BLaER1 (cell line): Measurements from ENCODE around the gene MSI2.
"Not testable (repeated sequence)": the region's sequence is repeated elsewhere in the genome, so short reads cannot be mapped to it uniquely, and the experiment has no call there.

ENCODE experiments used
- H3K27ac ChIP-seq: shearing (Covaris generic); formaldehyde crosslinking; 2 replicates; pipeline ENCODE4 v1.8.1; 2022
- H3K27me3 ChIP-seq: shearing (Covaris generic); formaldehyde crosslinking; 2 replicates; pipeline ENCODE4 v1.8.1; 2022
- H3K36me3 ChIP-seq: shearing (Covaris generic); formaldehyde crosslinking; 2 replicates; pipeline ENCODE4 v1.8.1; 2022
- H3K4me1 ChIP-seq: shearing (Covaris generic); formaldehyde crosslinking; 2 replicates; pipeline ENCODE4 v1.8.1; 2022
- H3K4me2 ChIP-seq: shearing (Covaris generic); formaldehyde crosslinking; 2 replicates; pipeline ENCODE4 v1.8.1; 2022
- H3K4me3 ChIP-seq: shearing (Covaris generic); formaldehyde crosslinking; 2 replicates; pipeline ENCODE4 v1.8.1; 2022
- H3K9ac ChIP-seq: shearing (Covaris generic); formaldehyde crosslinking; 2 replicates; pipeline ENCODE4 v1.8.1; 2022
- H3K9me3 ChIP-seq: shearing (Covaris generic); formaldehyde crosslinking; 2 replicates; pipeline ENCODE4 v1.8.1; 2022
- H4K20me1 ChIP-seq: shearing (Covaris generic); formaldehyde crosslinking; 2 replicates; pipeline ENCODE4 v1.8.1; 2022
- Cebpa-rat ChIP-seq: shearing (Covaris generic); IDR thresholded peaks from 2 replicates; pipeline ENCODE4 v1.8.1; 2022

The MSI2 gene

GRCh38 chr17:57295526-57296023, 39.3 kb downstream of the MSI2 start:
- Histone ChIP-seq H3K36me3 (peaks cover 98% of the 10 kb centered on the region), H3K9me3 (peaks cover 68% of the 10 kb centered on the region), H3K27ac (no peak overlapping the region), H3K4me1 (peaks cover 34% of the 10 kb centered on the region), H3K4me2 (no peak overlapping the region), H3K27me3 (no peaks in the 10 kb centered on the region), H4K20me1 (peaks cover 100% of the 10 kb centered on the region), H3K4me3 (no peak overlapping the region), H3K9ac (no peak overlapping the region)
- no peak for TF ChIP-seq Cebpa-rat

DNA sequence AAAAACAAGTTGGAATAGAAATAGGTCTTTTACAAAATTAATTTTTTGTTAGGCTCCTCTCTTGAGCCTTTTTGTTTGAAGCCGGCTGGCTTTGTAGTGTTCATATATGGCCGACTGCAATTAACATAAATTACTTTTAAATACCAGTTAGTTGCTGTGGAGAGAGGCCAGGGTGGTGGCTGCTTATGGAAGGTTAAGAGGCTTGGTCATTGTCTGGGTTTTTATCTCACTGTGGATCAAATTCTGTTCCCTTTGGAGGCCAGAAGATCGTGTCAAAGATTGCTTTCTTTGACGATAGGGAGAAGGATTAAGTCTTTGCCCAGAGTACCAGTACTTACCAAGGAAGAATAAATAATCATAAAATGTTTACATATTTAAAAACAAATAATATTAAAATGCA, 39.9 kb downstream of the MSI2 start:
- H4K20me1 ChIP-seq = peaks cover 100% of the 10 kb centered on the region
- no peak overlapping the region for H3K27ac ChIP-seq
- H3K36me3 ChIP-seq = peaks cover 98% of the 10 kb centered on the region
- no peak for TF ChIP-seq Cebpa-rat
- H3K4me2 ChIP-seq = no peak overlapping the region
- no peak overlapping the region for H3K4me3 ChIP-seq
- no peak overlapping the region for H3K9ac ChIP-seq
- peaks cover 68% of the 10 kb centered on the region for H3K9me3 ChIP-seq
- H3K4me1 ChIP-seq = peaks cover 29% of the 10 kb centered on the region
- H3K27me3 ChIP-seq = no peaks in the 10 kb centered on the region

DNA sequence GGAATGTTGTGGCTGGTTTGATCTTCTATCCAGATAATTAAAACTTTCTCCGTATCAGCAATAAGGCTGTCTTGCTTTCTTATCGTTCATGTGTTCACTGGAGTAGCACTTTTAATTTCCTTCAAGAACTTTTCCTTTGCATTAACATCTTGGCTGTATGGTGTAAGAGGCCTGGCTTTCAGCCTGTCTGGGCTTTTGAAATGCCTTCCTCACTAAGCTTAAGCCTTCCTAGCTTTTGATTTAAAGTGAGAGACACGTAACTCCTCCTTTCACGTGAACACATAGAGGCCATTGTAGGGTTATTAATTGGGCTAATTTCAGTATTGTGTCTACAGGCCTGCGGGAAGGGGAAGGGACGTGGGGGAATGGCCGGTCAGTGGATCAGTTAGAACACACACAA, 42.9 kb downstream of the MSI2 start:
- H3K36me3 ChIP-seq = peaks cover 99% of the 10 kb centered on the region

DNA sequence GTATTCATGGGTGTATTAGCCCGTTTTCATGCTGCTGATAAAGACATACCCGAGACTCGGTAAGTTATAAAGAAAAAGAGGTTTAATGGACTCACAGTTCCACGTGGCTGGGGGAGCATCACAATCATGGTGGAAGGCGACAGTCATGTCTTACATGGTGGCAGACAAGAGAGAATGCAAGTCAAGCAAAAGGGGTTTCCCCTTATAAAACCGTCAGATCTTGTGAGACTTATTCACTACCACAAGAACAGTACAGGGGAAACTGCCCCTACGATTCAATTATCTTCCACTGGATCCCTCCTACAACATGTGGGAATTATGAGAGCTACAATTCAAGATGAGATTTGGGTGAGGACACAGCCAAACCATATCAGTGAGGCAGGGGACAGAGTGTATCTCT, 44.3 kb downstream of the MSI2 start:
- Histone ChIP-seq H3K4me1 (peaks cover 35% of the 10 kb centered on the region), H4K20me1 (peaks cover 100% of the 10 kb centered on the region), H3K9me3 (peaks cover 44% of the 10 kb centered on the region), H3K36me3 (peaks cover 99% of the 10 kb centered on the region)
- not testable (repeated sequence) for H3K4me2 ChIP-seq, H3K4me3 ChIP-seq, H3K27me3 ChIP-seq, H3K9ac ChIP-seq, H3K27ac ChIP-seq

More for the DNA sequence above, 42.9 kb downstream of the MSI2 start:
- H3K9ac ChIP-seq = no peak overlapping the region
- no peak overlapping the region for H3K4me2 ChIP-seq
- no peak overlapping the region for H3K4me3 ChIP-seq
- H3K27me3 ChIP-seq = no peaks in the 10 kb centered on the region
- H3K4me1 ChIP-seq = peaks cover 24% of the 10 kb centered on the region
- H4K20me1 ChIP-seq = peaks cover 100% of the 10 kb centered on the region
- H3K9me3 ChIP-seq = peaks cover 59% of the 10 kb centered on the region
- no peak overlapping the region for H3K27ac ChIP-seq
- TF ChIP-seq Cebpa-rat = no peak

DNA sequence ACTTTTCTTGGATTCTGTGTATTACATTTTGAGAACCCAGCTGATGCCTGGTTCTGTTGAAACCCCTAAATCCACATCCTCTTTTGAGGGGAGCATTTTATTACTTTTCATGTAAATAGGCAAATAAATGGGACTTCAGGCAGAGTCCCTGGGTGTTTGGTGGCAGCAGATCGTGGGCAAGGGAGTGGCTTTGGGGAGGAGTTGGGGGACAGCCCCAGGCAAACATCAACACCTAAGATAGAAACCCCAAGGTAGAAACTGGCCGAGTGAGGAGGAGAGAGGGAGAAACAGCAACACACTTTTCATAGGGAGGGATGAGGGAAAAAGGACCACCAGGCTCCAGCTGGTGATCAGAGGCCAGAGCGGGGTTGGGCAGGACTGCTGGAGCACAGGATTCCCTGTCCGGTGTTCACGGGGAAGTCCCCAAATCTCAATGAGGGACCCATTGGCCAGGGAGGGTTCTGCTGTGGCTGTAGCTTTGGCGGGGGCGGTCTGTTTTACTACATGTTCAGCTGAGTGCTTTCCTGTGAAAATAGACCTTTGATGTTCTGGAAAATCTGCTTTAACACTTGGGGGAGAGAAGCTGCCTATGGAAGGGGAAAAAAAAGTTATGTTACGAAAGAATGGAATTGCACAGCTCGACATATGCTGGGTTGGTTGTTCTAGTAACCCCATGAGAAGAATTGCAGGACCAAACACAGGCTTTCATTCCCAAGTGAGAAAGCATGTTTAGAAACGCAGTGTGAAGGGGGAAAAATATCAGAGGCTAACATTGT, 46.6 kb downstream of the MSI2 start:
- Histone ChIP-seq H3K4me2 (0 out of 2 replicates have a peak overlapping the region, but pooled peaks have one; percentile 2), H3K36me3 (peaks cover 99% of the 10 kb centered on the region), H3K9me3 (peaks cover 22% of the 10 kb centered on the region), H3K9ac (0 out of 2 replicates have a peak overlapping the region, but pooled peaks have one; percentile 25), H3K4me3 (no peak overlapping the region), H3K27me3 (no peaks in the 10 kb centered on the region), H3K4me1 (peaks cover 57% of the 10 kb centered on the region), H4K20me1 (peaks cover 100% of the 10 kb centered on the region), H3K27ac (no peak overlapping the region)
- TF ChIP-seq Cebpa-rat = no peak

- no peaks in the 10 kb centered on the region for H3K9me3 ChIP-seq
- no peaks in the 10 kb centered on the region for H3K27me3 ChIP-seq
- 0 out of 2 replicates have a peak overlapping the region, but pooled peaks have one; percentile 26 for H3K9ac ChIP-seq
- peaks cover 81% of the 10 kb centered on the region for H3K4me1 ChIP-seq
- H3K36me3 ChIP-seq = peaks cover 99% of the 10 kb centered on the region
- TF ChIP-seq Cebpa-rat = no peak
- H3K4me3 ChIP-seq = no peak overlapping the region
- H3K27ac ChIP-seq = 0 out of 2 replicates have a peak overlapping the region, but pooled peaks have one; percentile 11
- H4K20me1 ChIP-seq = peaks cover 100% of the 10 kb centered on the region
- peak overlapping the region; percentile 41 for H3K4me2 ChIP-seq
Observed at GRCh38 chr17:57305144-57305728, 48.9 kb downstream of the MSI2 start.

- Histone ChIP-seq H3K4me2 (peak overlapping the region; percentile 41), H3K4me3 (no peak overlapping the region), H3K27me3 (no peaks in the 10 kb centered on the region), H4K20me1 (peaks cover 100% of the 10 kb centered on the region), H3K4me1 (peaks cover 88% of the 10 kb centered on the region), H3K27ac (0 out of 2 replicates have a peak overlapping the region, but pooled peaks have one; percentile 11), H3K36me3 (peaks cover 99% of the 10 kb centered on the region), H3K9ac (no peak overlapping the region), H3K9me3 (no peaks in the 10 kb centered on the region)
- no peak for TF ChIP-seq Cebpa-rat
Observed at GRCh38 chr17:57305908-57306504, 49.7 kb downstream of the MSI2 start.

DNA sequence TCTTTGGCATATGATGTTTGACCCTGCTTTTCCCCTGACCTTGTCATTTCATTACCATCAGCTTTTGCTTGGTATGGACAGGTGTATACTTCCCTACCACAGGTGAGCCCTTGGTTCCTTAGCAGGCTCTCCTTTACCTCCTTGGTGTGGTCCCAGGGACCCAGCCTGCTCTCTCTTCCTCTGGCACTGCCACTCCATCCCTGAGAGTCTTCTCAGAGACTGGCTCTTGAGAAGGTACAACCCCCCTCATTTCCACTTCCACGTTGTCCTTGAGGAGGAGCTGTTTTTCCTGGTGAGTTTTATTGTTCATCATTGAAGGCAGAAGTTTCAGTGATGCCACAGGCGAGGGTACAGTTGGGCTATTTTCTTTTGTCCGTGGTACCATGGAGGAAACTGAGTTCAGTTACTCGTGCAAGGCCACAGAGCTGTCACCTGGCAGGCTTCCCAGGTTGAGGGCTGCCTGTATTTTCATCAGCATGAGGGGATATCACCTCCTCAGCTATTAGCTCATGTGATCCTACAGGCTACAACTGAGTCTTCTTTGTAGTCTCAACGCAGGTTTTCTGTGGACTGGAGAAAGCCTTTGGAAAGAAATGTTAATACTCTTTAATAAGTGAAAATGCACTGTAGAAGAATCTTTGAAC, 52.3 kb downstream of the MSI2 start:
- peaks cover 86% of the 10 kb centered on the region for H3K4me1 ChIP-seq
- H3K9me3 ChIP-seq = no peaks in the 10 kb centered on the region
- no peak for TF ChIP-seq Cebpa-rat
- H3K27ac ChIP-seq = no peak overlapping the region; the same call in 1 of the 2 replicates
- H3K36me3 ChIP-seq = peaks cover 100% of the 10 kb centered on the region
- H3K4me2 ChIP-seq = peak overlapping the region; percentile 22; the same call in 1 of the 2 replicates
- H3K9ac ChIP-seq = no peak overlapping the region
- peaks cover 100% of the 10 kb centered on the region for H4K20me1 ChIP-seq
- no peaks in the 10 kb centered on the region for H3K27me3 ChIP-seq
- no peak overlapping the region for H3K4me3 ChIP-seq

- Histone ChIP-seq H3K27ac (no peak overlapping the region), H3K36me3 (peaks cover 100% of the 10 kb centered on the region), H3K9me3 (no peaks in the 10 kb centered on the region), H4K20me1 (peaks cover 100% of the 10 kb centered on the region), H3K4me1 (peaks cover 79% of the 10 kb centered on the region), H3K27me3 (no peaks in the 10 kb centered on the region), H3K4me3 (no peak overlapping the region), H3K4me2 (no peak overlapping the region), H3K9ac (no peak overlapping the region)
- TF ChIP-seq Cebpa-rat = no peak
Observed at GRCh38 chr17:57309479-57309878, 53.2 kb downstream of the MSI2 start.
